IMR-90 (cell line): ENCODE data around the gene NOP9. TPM values are rescaled to one million over a fixed set of nuclear protein-coding genes. Genes with fewer than 3 reads are reported as not detected.

ENCODE experiments used
- ATAC-seq: fragments of 200-7000 bp; cut with Tn5 transposase; 2 replicates; pipeline ENCODE4 v1.9.1; 2020; ENCODE audit warnings: low read depth, mild to moderate bottlenecking, moderate library complexity
- BruUV-seq: library from RNA; stranded (reverse); fragments of 400-500 nt; replicated peaks from 2 replicates; lab custom pipeline; 2021; lab: Mats Ljungman, UMichigan
- CTCF ChIA-PET: fragments of 300-600 bp; formaldehyde crosslinking; extraction: SDS; loops from one replicate; lab custom pipeline; 2021; ENCODE audit warnings: antibody characterized with exemption; lab: Yijun Ruan, JAX
- POLR2A ChIA-PET: fragments of 300-600 bp; sonication (Branson Sonifier 250); formaldehyde crosslinking; loops from one replicate; lab custom pipeline; 2022; ENCODE audit warnings: antibody characterized with exemption; ENCODE audit not compliant: unreplicated experiment; lab: Charles Lee
- DNase-seq: peaks from one replicate; pipeline ENCODE4 v3.0.0; 2013
- H2AFZ ChIP-seq: replicated peaks from 2 replicates; pipeline ENCODE3; 2013; ENCODE audit warnings: low read length, mild to moderate bottlenecking; ENCODE audit not compliant: poor library complexity
- H2AK5ac ChIP-seq: 2 replicates; pipeline ENCODE4 v1.6.1; 2013; ENCODE audit warnings: low read depth, low read length, inconsistent platforms
- H2AK9ac ChIP-seq: replicated peaks from 2 replicates; pipeline ENCODE3; 2013; ENCODE audit warnings: mild to moderate bottlenecking, low read depth, low read length, moderate library complexity; ENCODE audit not compliant: poor library complexity
- H2BK120ac ChIP-seq: 2 replicates; pipeline ENCODE4 v1.6.1; 2013; ENCODE audit warnings: low read depth, low read length, inconsistent platforms
- H2BK15ac ChIP-seq: 3 replicates; pipeline ENCODE4 v1.6.1; 2013; ENCODE audit warnings: low read depth, low read length, inconsistent platforms
- H2BK20ac ChIP-seq: 2 replicates; pipeline ENCODE4 v1.6.1; 2013; ENCODE audit warnings: low read depth, mild to moderate bottlenecking, inconsistent platforms, low read length, moderate library complexity
- H2BK5ac ChIP-seq: 2 replicates; pipeline ENCODE4 v1.6.1; 2013; ENCODE audit warnings: mild to moderate bottlenecking, low read depth, low read length, inconsistent platforms; ENCODE audit not compliant: poor library complexity, severe bottlenecking
- H3K14ac ChIP-seq: replicated peaks from 2 replicates; pipeline ENCODE4 v1.6.1; 2013; ENCODE audit warnings: low read depth, low read length, inconsistent platforms
- H3K18ac ChIP-seq: 2 replicates; pipeline ENCODE4 v1.6.1; 2013; ENCODE audit warnings: low read depth, low read length, control low read depth
- H3K23ac ChIP-seq: 2 replicates; pipeline ENCODE4 v1.6.1; 2013; ENCODE audit warnings: low read depth, low read length, inconsistent platforms
- H3K27ac ChIP-seq: 2 replicates; pipeline ENCODE4 v1.5.1; 2013; ENCODE audit warnings: mild to moderate bottlenecking, control low read depth, low read length; ENCODE audit not compliant: insufficient read depth
- H3K27me3 ChIP-seq: 2 replicates; pipeline ENCODE4 v1.6.1; 2013; ENCODE audit warnings: low read length; ENCODE audit not compliant: control insufficient read depth, insufficient read depth
- H3K36me3 ChIP-seq: 2 replicates; pipeline ENCODE4 v1.6.1; 2013; ENCODE audit warnings: low read length, mixed read lengths; ENCODE audit not compliant: control insufficient read depth, insufficient read depth
- H3K4ac ChIP-seq: 2 replicates; pipeline ENCODE4 v1.6.1; 2013; ENCODE audit warnings: low read depth, low read length, inconsistent platforms
- H3K4me1 ChIP-seq: 2 replicates; pipeline ENCODE4 v1.6.1; 2013; ENCODE audit warnings: low read length, mixed read lengths; ENCODE audit not compliant: control insufficient read depth, insufficient read depth
- H3K4me2 ChIP-seq: 2 replicates; pipeline ENCODE4 v1.6.1; 2013; ENCODE audit warnings: low read depth, mild to moderate bottlenecking, control low read depth, low read length, moderate library complexity
- H3K4me3 ChIP-seq: 2 replicates; pipeline ENCODE4 v1.5.1; 2013; ENCODE audit warnings: low read depth, mild to moderate bottlenecking, control low read depth, low read length, moderate library complexity; ENCODE audit not compliant: insufficient read depth
- H3K56ac ChIP-seq: 2 replicates; pipeline ENCODE4 v1.6.1; 2013; ENCODE audit warnings: low read length, inconsistent platforms; ENCODE audit not compliant: insufficient read depth; ENCODE audit errors: extremely low read depth
- H3K79me1 ChIP-seq, 2 experiments: 2 replicates each; pipeline ENCODE4 v1.6.1; 2013; ENCODE audit warnings: low read length in 2 of 2, inconsistent platforms in 1 of 2, low read depth in 1 of 2
- H3K9ac ChIP-seq: 2 replicates; pipeline ENCODE4 v1.6.1; 2013; ENCODE audit warnings: low read depth, low read length, control low read depth
- H3K9me1 ChIP-seq: 2 replicates; pipeline ENCODE4 v1.6.1; 2013; ENCODE audit warnings: low read length, inconsistent platforms; ENCODE audit not compliant: insufficient read depth
- H3K9me3 ChIP-seq: 2 replicates; pipeline ENCODE4 v1.6.1; 2013; ENCODE audit warnings: low read length; ENCODE audit not compliant: control insufficient read depth, insufficient read depth
- H4K20me1 ChIP-seq: 2 replicates; pipeline ENCODE4 v1.6.1; 2013; ENCODE audit warnings: low read length, inconsistent platforms; ENCODE audit not compliant: insufficient read depth
- H4K5ac ChIP-seq: 2 replicates; pipeline ENCODE4 v1.6.1; 2013; ENCODE audit warnings: mild to moderate bottlenecking, low read depth, low read length, control low read depth
- H4K8ac ChIP-seq, 2 experiments: 2 replicates each; pipeline ENCODE4 v1.6.1; 2013; ENCODE audit warnings: low read depth in 2 of 2, low read length in 2 of 2, control low read depth in 1 of 2, inconsistent platforms in 1 of 2
- H4K91ac ChIP-seq: 2 replicates; pipeline ENCODE4 v1.6.1; 2013; ENCODE audit warnings: low read depth, low read length, inconsistent platforms; ENCODE audit not compliant: insufficient read depth
- BHLHE40 ChIP-seq: fragments of 150-350 bp; IDR thresholded peaks from 2 replicates; pipeline ENCODE4 v1.6.1; 2016; ENCODE audit warnings: mild to moderate bottlenecking, low read depth, low read length
- CEBPB ChIP-seq: IDR thresholded peaks from 2 replicates; pipeline ENCODE4 v1.6.1; 2012; ENCODE audit warnings: low read depth, low read length, improper control_type of control experiment
- CHD1 ChIP-seq: IDR thresholded peaks from 2 replicates; pipeline ENCODE4 v1.6.1; 2012; ENCODE audit warnings: low read depth, low read length, improper control_type of control experiment
- ELK1 ChIP-seq: fragments of 150-350 bp; IDR thresholded peaks from 2 replicates; pipeline ENCODE4 v1.6.1; 2016; ENCODE audit warnings: low read depth, mild to moderate bottlenecking, low read length, moderate library complexity, borderline replicate concordance
- FOS ChIP-seq: fragments of 150-350 bp; IDR thresholded peaks from 2 replicates; pipeline ENCODE4 v1.6.1; 2016; ENCODE audit warnings: low read depth, low read length
- MAFK ChIP-seq: IDR thresholded peaks from 2 replicates; pipeline ENCODE4 v1.6.1; 2012; ENCODE audit warnings: low read depth, low read length, improper control_type of control experiment
- MAZ ChIP-seq: IDR thresholded peaks from 2 replicates; pipeline ENCODE4 v1.6.1; 2012; ENCODE audit warnings: low read depth, mild to moderate bottlenecking, low read length, improper control_type of control experiment, moderate library complexity, borderline replicate concordance
- MXI1 ChIP-seq: IDR thresholded peaks from 2 replicates; pipeline ENCODE4 v1.6.1; 2012; ENCODE audit warnings: low read depth, mild to moderate bottlenecking, low read length, moderate library complexity, borderline replicate concordance
- NFE2L2 ChIP-seq: fragments of 150-350 bp; IDR thresholded peaks from 2 replicates; pipeline ENCODE4 v1.6.1; 2016; ENCODE audit warnings: low read depth, mild to moderate bottlenecking, low read length
- POLR2A ChIP-seq: IDR thresholded peaks from 2 replicates; pipeline ENCODE4 v1.6.1; 2012; ENCODE audit warnings: mild to moderate bottlenecking, low read depth, low read length
- RAD21 ChIP-seq: IDR thresholded peaks from 2 replicates; pipeline ENCODE4 v1.6.1; 2012; ENCODE audit warnings: low read length, improper control_type of control experiment
- RCOR1 ChIP-seq: IDR thresholded peaks from 2 replicates; pipeline ENCODE4 v1.6.1; 2012; ENCODE audit warnings: mild to moderate bottlenecking, low read length, improper control_type of control experiment; ENCODE audit not compliant: insufficient replicate concordance
- RFX5 ChIP-seq: IDR thresholded peaks from 2 replicates; pipeline ENCODE4 v1.8.0; 2012; ENCODE audit warnings: low read depth, mild to moderate bottlenecking, low read length, moderate library complexity
- SMC3 ChIP-seq: fragments of 150-350 bp; IDR thresholded peaks from 2 replicates; pipeline ENCODE4 v1.6.1; 2016; ENCODE audit warnings: low read depth, mild to moderate bottlenecking, antibody characterized with exemption, low read length, moderate library complexity
- USF2 ChIP-seq: fragments of 150-350 bp; IDR thresholded peaks from 2 replicates; pipeline ENCODE4 v1.6.1; 2017; ENCODE audit warnings: mild to moderate bottlenecking, antibody characterized with exemption, low read length, low read depth
- WGBS, 2 experiments: methylation state at CpG; one replicate each; pipeline versions ENCODE4 v1.1.5 to v1.1.7; 2013; ENCODE audit warnings: missing lambda C conversion rate in 2 of 2; ENCODE audit not compliant: insufficient read length in 1 of 2; ENCODE audit errors: extremely low coverage in 2 of 2; 5-methylcytosine and 5-hydroxymethylcytosine counted together
- dilution Hi-C: fragments of 300-500 bp; cut with HindIII; formaldehyde crosslinking; loops from one replicate; pipeline ENCODE4 v1.14.3; 2018; ENCODE audit warnings: low sequenced_read_pairs; ENCODE audit not compliant: unreplicated experiment
- in situ Hi-C: fragments of 300-500 bp; cut with MboI; formaldehyde crosslinking; loops from 3 replicates; pipeline ENCODE4 v1.14.3; 2019; ENCODE audit warnings: low sequenced_read_pairs, inconsistent platforms, mixed read lengths
- intact Hi-C: fragments of 100-400 bp; cut with micrococcal nuclease; formaldehyde crosslinking; loops from 2 replicates; pipeline ENCODE4 v1.10.0; 2022
- polyA plus RNA-seq, 3 experiments: library from polyadenylated mRNA; depleted of rRNA; stranded (reverse); fragments of >200 nt; gene quantifications; 2 replicates each; pipeline ENCODE4 v1.2.3, GENCODE V29; 2012; ENCODE audit warnings: low replicate concordance in 1 of 3
- total RNA-seq: library from RNA; depleted of rRNA; stranded (reverse); fragments of >200 nt; gene quantifications from 2 replicates; pipeline ENCODE4 v1.2.3, GENCODE V29; 2012

The NOP9 gene
- total and polyA plus RNA-seq, 2 of the 4 experiments (the other 2 are of a cell fraction), result 11.8 to 25.8 TPM

GRCh38 chr14:24293525-24293924 is 6.1 kb upstream of the NOP9 start:
- H3K9me1 ChIP-seq, result no peaks in the 10 kb centered on the region
- no peak overlapping the region for H2AK9ac ChIP-seq
- no peak overlapping the region for H2AK5ac ChIP-seq
- in situ Hi-C loops, result no loop called here
- no peak overlapping the region for H3K23ac ChIP-seq
- no peak overlapping the region for H3K4me2 ChIP-seq
- no peak overlapping the region for H2AFZ ChIP-seq
- H4K8ac ChIP-seq, result no peak overlapping the region
- intact Hi-C loops, result loop anchor here (10.0 kb wide), 1 partner anchor 309 kb away; the partner anchor contains the start of gene DHRS4L2
- H3K4me3 ChIP-seq, result no peak overlapping the region
- no peaks in the 10 kb centered on the region for H4K20me1 ChIP-seq
- H3K36me3 ChIP-seq, result peaks cover 28% of the 10 kb centered on the region
- H3K79me1 ChIP-seq, result peaks cover 2 to 15% of the 10 kb centered on the region in 2 experiments; a peak in 2 of 4 replicates
- DNase-seq (no peak), ATAC-seq (no peak)
- no peaks in the 10 kb centered on the region for H3K27me3 ChIP-seq
- no TSS peak for BruUV-seq
- POLR2A ChIA-PET, result no interaction called here
- H3K56ac ChIP-seq, result no peak overlapping the region
- H3K9ac ChIP-seq, result no peak overlapping the region
- no peak overlapping the region for H3K14ac ChIP-seq
- no peak overlapping the region for H4K5ac ChIP-seq
- H2BK15ac ChIP-seq, result no peak overlapping the region
- TF ChIP-seq POLR2A, result no peak
- no peak for TF ChIP-seq ELK1
- no peak for TF ChIP-seq SMC3
- no peak for TF ChIP-seq RCOR1
- TF ChIP-seq USF2, result no peak
- TF ChIP-seq FOS, result no peak
- no peak for TF ChIP-seq BHLHE40
- no peak for TF ChIP-seq NFE2L2
- TF ChIP-seq MAFK, result no peak
- TF ChIP-seq MAZ, result no peak
- TF ChIP-seq RFX5, result no peak
- TF ChIP-seq CHD1, result no peak
- no peak for TF ChIP-seq CEBPB
- no peak for TF ChIP-seq RAD21
- no peak for TF ChIP-seq MXI1
- no peak overlapping the region for H2BK120ac ChIP-seq
- dilution Hi-C loops, result no loop called here
- H3K4ac ChIP-seq, result no peak overlapping the region
- no peaks in the 10 kb centered on the region for H3K9me3 ChIP-seq
- no peak overlapping the region for H3K18ac ChIP-seq
- H4K91ac ChIP-seq, result no peak overlapping the region
- H3K4me1 ChIP-seq, result peaks cover 3% of the 10 kb centered on the region
- CTCF ChIA-PET, result interaction anchor here (2.1 kb wide), 1 partner anchor 14 kb away, joined by 5 read pairs; the partner anchor contains the start of gene CIDEB
- H3K27ac ChIP-seq, result no peak overlapping the region
- no peak overlapping the region for H2BK20ac ChIP-seq
- no peak overlapping the region for H2BK5ac ChIP-seq
- no CpG with 5 or more reads among the region's 2 CpGs for WGBS, 2 experiments
